LNCAP (cell line): ENCODE results near the gene LRBA.

ENCODE experiments used
- CTCF ChIP-seq: fragments of 450-650 bp; IDR thresholded peaks from 2 replicates; pipeline ENCODE4 v1.5.1; 2017; ENCODE audit warnings: mild to moderate bottlenecking

Gene LRBA

GRCh38 chr4:150889306-150889705, 125.8 kb downstream of the LRBA start:
- TF ChIP-seq CTCF = no peak

- TF ChIP-seq CTCF = no peak
These were observed 126.5 kb downstream of the LRBA start for GRCh38 chr4:150888625-150889024.

DNA sequence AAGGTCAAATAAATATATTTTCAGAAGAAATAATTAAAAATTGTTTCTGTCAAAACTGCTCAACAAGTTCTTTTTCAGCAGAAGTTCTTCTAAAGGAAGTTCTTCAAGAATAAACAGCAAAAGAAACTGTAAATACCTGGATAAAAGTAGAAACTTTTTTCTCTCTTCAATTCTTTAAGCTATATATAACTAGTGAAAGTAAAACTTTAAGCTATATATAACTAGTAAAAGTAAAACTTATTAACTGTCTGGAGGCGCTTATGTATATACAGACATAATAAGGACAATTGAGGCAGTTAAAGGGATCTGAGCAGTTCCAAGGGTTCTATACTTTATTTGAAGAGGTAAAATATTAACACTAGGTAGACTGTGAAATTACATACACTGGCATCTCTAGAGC, 126.9 kb downstream of the LRBA start:
- no peak for TF ChIP-seq CTCF

DNA sequence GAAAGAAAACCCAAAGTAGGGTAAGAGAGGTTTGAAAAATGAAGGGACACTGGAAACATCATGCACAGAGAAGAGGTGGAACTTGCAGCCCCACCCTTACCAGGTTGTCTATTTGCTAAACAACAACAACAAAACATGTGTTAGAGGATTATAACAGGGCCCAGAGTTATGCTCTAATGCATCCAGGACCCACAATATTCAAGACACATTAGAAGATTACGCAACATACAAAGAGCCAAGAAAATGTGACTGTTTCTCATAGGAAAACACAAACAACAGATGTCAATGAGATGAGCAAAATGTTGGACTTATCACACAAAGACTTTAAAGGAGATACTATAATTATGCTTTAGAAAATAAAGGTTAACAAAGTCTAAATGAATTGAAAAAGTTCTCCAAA, 128.5 kb downstream of the LRBA start:
- no peak for TF ChIP-seq CTCF

DNA sequence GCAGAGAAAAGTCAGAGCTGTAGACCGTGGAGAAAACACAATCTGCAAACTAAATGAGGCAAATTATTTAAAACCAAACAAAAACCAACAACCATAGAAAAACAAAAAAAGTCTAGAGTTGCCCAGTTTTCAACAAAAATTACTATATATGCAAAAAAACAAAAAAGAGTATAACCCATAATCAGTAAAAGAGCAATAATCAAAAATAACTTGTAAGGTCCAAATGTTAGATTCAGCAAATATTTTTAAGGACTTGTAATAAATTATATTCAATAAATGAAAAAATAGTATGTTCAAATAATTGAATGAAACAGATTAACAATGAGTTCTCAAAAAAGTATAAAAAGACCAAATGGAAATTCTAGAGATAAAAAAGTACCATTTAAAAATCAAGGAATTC, 130.5 kb downstream of the LRBA start:
- TF ChIP-seq CTCF = no peak

GRCh38 chr4:150875367-150875766, 139.7 kb downstream of the LRBA start:
- TF ChIP-seq CTCF = no peak

GRCh38 chr4:150874338-150875226, 140.5 kb downstream of the LRBA start:
- TF ChIP-seq CTCF = no peak
